Measurements from ENCODE around the gene SPIN1.
A peak's percentile ranks its signal among the peaks of the same experiment; 100 is the strongest.

Gene SPIN1

DNA sequence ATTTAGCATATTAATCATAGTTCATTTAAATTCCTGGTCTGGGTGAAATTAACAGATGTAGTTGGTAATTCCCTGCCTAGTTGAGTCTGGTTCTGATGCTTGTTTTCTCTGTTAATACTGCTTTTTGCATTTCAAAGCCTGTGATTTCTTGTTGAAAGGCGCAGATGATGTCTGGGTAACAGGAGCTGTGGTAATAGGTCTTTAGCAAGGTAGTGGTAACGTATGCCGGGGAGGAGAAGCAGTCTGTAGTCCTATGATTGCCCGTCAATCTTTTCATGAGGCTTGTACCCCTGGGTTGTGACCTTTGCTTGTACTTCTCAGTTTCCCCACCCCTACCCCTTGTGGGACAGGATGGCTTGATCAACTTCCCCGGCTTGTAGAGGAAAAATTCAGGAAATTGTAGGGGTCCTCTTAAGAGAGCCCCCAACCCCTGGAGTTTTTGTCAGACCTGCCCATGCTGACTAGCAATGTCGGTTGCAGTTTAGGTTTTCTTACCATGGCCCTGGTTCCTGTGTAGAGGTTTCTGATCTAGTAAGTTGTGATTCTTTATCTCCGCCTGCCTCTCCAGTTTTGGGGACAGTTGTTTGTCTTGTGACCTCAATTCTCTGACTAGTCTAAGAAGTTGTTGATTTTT lies 55.4 kb downstream of the SPIN1 start:
- no peak for DNase-seq (ENCODE audit: low read depth)
- H3K4me3 ChIP-seq (ENCODE audit: control insufficient read depth, low read depth, low read length), result no peak overlapping the region
- TF ChIP-seq, protein P1, sequence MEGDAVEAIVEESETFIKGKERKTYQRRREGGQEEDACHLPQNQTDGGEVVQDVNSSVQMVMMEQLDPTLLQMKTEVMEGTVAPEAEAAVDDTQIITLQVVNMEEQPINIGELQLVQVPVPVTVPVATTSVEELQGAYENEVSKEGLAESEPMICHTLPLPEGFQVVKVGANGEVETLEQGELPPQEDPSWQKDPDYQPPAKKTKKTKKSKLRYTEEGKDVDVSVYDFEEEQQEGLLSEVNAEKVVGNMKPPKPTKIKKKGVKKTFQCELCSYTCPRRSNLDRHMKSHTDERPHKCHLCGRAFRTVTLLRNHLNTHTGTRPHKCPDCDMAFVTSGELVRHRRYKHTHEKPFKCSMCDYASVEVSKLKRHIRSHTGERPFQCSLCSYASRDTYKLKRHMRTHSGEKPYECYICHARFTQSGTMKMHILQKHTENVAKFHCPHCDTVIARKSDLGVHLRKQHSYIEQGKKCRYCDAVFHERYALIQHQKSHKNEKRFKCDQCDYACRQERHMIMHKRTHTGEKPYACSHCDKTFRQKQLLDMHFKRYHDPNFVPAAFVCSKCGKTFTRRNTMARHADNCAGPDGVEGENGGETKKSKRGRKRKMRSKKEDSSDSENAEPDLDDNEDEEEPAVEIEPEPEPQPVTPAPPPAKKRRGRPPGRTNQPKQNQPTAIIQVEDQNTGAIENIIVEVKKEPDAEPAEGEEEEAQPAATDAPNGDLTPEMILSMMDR (conservative IDR thresholded peaks at IDR 0.05; ENCODE audit: control insufficient read depth, insufficient read depth, low read depth, low read length), result no peak

GRCh38 chr9:88446728-88447127 lies 58.5 kb downstream of the SPIN1 start:
- TF ChIP-seq, protein P1 (conservative IDR thresholded peaks at IDR 0.05; ENCODE audit: control insufficient read depth, insufficient read depth, low read depth, low read length), result no peak
- DNase-seq (ENCODE audit: low read depth), result no peak
- H3K4me3 ChIP-seq (ENCODE audit: control insufficient read depth, low read depth, low read length), result no peak overlapping the region

DNA sequence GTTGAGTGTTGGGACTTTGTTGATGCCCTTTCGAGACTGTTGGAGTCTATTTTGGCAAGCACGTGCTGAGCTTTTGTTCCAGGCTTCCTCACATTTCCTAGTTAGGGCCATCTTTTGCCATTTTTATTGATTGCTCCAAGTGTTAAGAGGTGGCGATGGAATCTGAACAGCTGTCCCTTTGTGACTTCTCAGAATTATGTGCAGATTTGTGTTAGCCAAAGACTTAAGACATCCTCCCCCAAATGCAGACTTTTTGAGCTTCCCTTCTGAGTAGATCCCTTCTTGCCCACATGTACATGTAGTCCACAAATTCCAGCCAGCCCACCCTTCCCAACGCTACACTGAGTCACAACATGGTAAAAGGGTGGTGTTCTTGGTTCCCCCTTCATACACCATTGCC lies 59.2 kb downstream of the SPIN1 start:
- no peak overlapping the region for H3K4me3 ChIP-seq (ENCODE audit: control insufficient read depth, low read depth, low read length)
- no peak for DNase-seq (ENCODE audit: low read depth)
- TF ChIP-seq, protein P1 (conservative IDR thresholded peaks at IDR 0.05; ENCODE audit: control insufficient read depth, insufficient read depth, low read depth, low read length), result no peak

- TF ChIP-seq, protein P1 (conservative IDR thresholded peaks at IDR 0.05; ENCODE audit: control insufficient read depth, insufficient read depth, low read depth, low read length), result no peak
- DNase-seq (ENCODE audit: low read depth), result no peak
- no peak overlapping the region for H3K4me3 ChIP-seq (ENCODE audit: control insufficient read depth, low read depth, low read length)
Observed at GRCh38 chr9:88451160-88451559, 62.9 kb downstream of the SPIN1 start.

GRCh38 chr9:88458716-88459465 lies 70.6 kb downstream of the SPIN1 start:
- H3K4me3 ChIP-seq (ENCODE audit: control insufficient read depth, low read depth, low read length), result no peak overlapping the region

GRCh38 chr9:88460587-88461332 lies 72.5 kb downstream of the SPIN1 start:
- H3K4me3 ChIP-seq (ENCODE audit: control insufficient read depth, low read depth, low read length), result no peak overlapping the region
- DNase-seq (ENCODE audit: low read depth), result peak; percentile 31
- TF ChIP-seq, protein P1 (conservative IDR thresholded peaks at IDR 0.05; ENCODE audit: control insufficient read depth, insufficient read depth, low read depth, low read length), result no peak

More at GRCh38 chr9:88458716-88459465, 70.6 kb downstream of the SPIN1 start:
- TF ChIP-seq, protein P1 (conservative IDR thresholded peaks at IDR 0.05; ENCODE audit: control insufficient read depth, insufficient read depth, low read depth, low read length), result no peak
- peak; percentile 83 for DNase-seq (ENCODE audit: low read depth)

All from fibroblast of mammary gland (primary cell).